ENCODE data around the gene RSPH1.

Gene RSPH1

GRCh38 chr21:42423685-42424084, 72.3 kb downstream of the RSPH1 start:
- no peak for DNase-seq

GRCh38 chr21:42423197-42423675, 72.8 kb downstream of the RSPH1 start:
- DNase-seq = no peak

Measured in kidney glomerular epithelial cell (primary cell).